ENCODE data around the gene GHR.

GHR gene

DNA sequence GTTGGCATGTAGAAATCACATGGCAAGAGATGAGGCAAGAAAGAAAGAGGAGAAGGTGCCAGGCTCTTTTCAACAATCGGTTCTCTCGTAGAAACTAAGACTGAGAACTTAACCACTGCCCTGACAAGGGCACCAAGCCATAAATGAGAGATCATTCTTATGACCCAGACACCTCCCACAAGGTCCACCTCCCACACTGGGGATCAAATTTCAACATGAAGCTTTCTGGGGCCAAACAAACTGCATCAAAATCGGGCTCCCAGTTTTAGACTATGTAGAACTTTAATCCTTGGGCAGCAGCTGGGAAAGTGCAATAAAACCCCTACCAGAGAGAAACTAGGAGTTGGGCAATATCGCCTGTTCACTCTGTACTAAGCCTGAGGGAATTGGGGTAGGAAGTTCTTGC lies 183.2 kb downstream of the GHR start:
- no peak for DNase-seq

DNA sequence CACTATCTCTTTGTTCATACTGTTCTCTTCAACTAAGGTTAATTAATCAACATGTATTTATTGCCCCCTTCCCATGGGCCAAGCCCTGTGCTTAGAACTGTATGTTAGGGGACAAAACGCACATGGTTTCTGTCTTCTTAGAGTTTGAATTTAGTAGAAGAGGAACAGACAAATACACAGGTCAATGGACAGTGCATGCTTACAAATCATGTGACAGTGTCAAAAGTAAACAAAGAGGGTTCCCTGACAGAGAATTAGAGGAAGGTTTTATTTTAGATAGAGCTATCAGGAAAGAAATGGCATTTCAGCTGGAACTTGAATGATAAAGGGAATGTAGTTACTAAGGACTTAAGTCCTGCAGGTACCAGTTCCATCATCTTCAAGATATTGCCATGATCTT lies 188.2 kb downstream of the GHR start:
- DNase-seq: no peak

DNA sequence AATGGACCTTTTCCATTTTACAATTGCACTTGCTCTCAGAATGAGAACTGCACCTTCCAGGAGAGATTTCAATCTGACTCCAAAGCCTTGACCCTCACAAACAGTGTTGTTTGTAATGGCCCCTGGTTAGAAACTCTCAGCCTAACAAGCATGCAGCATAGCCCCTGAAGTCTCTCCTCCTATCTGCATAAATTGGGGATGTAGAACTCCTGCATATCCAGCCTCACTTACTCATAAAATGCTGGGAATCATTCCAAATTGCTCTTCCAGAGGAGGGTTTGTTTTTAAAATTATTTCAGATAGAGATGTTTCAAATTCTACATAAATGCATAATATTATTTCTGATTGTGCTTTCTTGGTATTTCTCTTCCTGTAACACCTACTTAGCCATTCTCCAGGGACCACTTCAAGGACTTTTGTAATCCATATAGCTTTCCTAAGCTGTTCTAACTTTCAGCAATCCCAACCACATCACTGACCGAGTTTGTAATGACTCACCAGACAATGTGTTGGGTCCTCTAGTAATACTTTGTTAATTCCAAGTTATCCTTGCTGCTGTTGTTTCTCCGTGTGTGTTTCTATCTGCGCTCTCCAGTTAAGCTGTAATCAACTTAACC lies 189.6 kb downstream of the GHR start:
- no peak for DNase-seq

DNA sequence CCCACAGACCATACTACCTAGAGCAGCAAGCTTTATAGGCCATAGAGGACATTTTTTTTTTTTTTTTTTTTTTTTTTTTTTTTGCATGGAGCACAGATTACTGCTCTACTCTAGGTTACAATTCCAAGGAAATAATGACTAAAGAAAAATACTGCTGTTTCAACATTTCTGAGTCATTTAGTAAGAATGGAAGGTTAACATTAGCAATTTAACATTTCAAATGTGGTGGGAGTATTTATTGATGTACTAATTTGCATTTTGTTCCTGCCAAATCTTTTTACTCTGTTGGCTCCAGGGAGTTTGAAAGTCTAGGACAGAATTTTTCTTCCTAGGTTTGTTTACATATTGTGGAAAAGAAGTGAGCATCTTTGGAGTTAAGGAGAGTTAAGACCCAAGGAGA lies 191.3 kb downstream of the GHR start:
- no peak for DNase-seq

DNA sequence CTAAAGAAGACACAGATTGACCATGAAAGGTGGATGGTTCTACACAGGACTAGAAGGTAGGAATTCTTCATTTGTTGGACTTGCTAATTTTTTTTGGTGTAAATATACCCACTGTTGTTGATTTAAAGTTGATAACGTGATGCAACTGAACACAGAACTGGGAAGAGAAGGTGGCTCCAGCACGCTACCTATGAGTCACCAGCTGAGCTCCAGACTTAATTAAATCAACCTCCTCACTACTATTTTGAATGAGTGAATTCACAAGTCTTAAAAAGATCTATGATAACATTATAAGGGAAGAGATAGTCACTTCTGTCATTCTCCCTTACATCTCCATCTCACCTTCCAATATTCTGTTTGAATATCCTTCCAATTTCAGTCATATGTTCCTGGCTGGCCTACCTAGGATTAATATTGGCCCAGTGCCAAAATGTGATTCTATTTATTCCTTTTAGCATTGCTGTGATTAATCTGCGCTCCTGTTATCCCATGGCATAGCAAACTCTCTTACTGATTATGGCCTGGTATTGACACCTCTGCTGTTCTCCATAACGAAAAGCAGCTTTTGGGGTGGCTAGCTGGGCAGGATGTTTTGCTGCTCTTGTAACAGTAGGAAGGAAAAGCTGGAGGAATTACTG lies 197.5 kb downstream of the GHR start:
- DNase-seq: no peak

DNA sequence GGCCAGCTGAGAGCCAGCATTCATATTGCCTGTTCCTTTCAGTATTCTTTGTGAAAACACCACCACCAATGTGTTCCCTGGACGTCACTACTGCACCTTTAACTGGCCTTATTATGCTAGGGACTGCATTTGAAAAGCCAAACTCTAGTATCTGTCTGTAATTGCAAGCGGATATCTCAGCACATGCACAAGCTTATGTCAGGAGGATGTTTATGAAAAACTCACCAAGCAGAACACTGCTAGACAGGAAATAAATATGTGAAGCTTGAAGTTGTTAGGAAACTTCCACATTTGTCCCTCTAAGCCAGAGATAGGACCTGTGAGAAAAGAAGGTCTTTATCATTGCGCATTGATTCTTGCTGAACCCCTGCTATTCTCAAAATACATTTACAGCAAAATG lies 198.0 kb downstream of the GHR start:
- no peak for DNase-seq

DNA sequence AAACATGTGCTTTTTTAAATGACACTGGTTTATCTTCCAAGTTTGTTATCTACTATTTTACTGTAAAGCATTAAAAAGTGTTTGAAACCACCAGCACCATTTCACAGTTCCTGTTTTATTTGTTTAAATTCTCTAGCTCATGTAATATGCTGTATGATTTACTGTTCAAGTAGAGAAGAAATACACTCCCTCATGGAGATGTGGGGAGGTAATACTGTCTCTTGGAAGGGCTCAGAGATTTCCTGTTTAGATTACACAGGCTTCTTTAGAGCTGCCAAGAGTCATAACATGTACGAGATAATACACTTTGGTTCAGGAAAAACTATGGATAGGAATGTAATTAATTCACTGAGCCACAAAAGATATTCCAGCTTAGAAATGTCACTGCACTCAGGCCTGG lies 198.4 kb downstream of the GHR start:
- no peak for DNase-seq

DNA sequence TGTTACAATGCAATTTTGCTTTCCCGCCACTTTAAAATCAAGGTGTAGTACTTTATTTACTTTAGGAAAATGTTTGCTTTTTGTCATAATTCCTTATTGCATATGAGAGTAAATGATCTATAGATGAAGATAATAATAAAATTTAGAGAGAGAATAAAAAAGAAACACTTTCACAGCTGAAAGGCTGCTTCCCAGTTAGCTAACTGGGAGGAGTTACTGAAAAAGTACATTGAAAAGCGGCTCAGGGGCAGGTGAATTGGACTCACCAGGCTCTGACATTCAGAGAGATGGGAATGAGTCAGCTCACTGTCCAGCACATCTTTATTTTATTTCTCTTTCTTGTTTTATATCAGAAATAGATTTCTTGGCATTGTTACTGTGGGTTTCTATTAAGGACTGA lies 201.7 kb downstream of the GHR start:
- no peak for DNase-seq

DNA sequence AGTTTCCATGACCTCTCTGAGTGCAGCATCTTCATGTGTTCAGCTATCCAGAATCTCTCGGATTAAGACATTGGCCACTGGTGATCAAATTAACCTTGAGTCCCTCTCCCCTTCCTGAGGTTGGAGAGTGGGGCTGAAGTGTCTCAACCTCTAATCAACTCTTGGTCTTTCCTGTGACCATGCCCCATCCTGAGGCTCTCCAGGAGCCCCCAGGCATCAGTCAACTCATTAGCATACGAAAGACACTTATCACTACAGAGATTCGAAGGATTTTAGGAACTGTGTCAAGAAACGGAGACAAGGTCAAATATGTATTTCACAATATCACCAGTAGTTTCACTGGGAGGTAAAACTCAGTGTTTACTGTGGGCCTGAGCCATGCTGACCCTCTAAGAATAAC lies 203.2 kb downstream of the GHR start:
- DNase-seq: no peak

DNA sequence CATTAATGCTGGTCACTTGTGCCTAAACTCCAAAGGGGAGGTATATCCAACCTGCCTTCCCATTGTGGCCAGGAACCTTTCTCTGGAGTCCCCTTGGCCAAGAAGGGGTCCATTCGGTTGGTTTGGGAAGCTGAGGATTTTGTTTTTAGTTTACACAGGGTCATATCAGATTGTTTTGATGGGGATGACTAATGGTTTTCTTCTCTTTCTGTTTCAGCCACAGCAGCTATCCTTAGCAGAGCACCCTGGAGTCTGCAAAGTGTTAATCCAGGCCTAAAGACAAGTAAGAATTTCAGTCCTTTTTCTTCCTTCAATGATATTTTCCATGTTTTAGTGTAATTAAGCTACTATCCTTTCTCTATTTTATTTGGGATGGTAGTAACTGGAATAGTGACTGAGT lies 205.6 kb downstream of the GHR start:
- no peak for DNase-seq

DNA sequence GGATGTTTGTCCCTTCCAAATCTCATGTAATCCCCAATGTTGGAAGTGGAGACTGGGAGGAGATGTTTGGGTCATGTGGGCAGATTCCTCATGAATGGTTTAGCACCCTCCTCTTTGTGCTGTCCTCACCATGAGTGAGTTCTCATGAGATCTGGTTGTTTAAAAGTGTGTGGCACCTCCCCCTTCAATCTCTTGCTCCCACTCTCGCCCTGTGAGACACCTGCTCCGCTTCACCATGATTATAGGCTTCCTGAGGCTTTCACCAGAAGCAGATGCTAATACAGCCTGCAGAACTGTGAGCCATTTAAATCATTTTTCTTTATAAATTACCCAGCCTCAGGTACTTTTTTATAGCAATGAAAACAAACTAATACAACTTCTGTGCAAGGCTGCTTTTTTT lies 206.0 kb downstream of the GHR start:
- peak in 2 of 3 experiments; percentile 9 for DNase-seq

DNA sequence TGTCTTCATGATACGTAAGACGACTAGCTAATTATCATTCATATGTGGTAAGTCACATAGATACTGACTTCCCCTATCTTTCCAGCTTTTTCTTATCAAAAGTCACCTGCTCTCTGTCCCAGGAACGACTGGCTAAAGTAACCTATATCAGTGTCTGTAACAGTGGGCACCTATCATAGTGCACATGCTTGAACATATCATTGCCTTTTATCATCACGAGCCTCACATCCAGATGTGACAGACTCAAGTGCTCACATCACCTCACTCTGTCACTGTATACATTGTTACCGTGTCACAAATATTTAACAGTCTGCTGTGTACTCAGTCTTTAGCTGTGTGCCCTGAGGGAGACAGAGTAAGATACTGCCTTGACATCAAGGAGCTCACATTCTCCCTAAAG lies 208.0 kb downstream of the GHR start:
- DNase-seq: no peak

DNA sequence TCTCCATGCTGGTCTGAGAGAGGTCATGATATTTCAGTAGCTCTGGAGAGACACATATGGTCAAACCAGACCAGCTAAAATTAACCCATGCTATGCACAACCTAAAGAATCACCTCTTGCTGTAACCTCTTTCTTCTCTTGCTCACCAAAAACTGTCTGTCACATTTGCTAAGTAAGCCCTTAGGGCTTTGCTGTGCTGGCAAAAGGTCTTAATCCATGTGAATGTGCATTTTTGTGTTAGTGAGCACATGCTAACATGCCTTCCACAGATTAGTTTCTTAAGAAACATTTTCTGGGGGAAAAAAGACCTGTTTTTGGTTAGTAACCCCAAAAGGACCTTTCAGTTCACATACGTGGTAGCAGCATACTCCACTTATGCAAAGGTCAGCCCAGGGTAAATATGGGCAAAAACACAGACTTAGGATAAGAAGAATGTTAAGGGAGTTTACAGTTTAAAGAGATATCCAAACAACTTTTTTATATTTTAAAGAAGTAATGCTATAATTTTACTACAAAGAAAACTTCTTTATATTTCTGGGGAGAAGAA lies 209.2 kb downstream of the GHR start:
- no peak for DNase-seq

DNA sequence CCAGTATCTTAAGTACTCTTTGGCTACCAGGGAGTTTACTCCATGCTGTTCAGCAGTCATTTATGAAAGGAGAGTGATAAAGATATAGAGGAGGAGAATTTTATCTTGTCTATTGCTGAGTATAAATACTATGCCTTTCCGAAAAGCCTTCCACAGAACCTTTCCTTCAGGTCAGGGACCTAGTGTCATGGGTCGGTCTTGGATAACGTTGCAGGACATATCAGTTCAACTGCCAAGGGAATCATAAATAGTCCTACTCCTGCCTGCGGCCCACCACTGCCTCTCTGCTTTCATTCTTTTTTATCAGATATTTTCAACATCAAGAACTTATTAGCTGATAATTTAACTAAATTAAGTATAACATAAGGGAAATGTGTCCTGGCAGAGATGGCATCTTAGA lies 211.3 kb downstream of the GHR start:
- no peak for DNase-seq

DNA sequence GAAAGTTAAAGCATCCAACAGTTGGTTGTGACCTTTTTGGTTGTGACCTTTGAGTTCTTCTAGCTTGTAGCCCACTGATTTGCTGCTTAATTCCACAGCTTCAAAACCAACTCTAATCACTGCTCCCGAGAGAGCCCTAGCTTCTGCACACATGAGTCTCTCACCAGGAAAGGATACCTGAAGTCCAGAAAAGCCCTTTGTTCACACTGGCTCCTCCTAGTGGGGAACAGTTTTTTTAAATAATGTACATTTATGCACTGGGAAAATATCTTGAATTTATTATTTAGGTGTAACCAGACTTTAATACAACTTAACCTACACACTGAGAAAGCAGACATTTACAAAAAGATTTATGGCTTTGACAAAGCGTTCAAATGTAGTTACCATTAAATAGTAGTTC lies 213.2 kb downstream of the GHR start:
- DNase-seq: peak in 1 of 3 experiments; percentile 9

DNA sequence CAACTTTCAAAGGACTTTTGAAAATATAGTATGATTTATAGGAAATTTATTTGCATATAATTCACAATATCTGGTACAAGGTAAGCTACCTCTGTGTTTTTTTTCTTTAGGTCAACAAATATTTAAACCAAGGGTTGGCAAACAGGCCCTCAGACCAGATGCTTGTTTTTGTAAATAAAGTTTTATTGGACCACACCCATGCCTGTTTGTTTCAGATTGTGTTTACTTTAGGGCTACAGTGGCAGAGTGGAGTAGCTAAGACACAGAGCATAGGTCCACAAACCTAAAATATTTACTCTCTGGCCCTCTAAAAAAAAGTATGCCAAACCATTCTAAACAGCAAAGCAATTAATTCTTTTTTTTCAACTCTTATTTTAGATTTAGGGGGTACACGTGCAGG lies 213.7 kb downstream of the GHR start:
- DNase-seq: no peak

DNA sequence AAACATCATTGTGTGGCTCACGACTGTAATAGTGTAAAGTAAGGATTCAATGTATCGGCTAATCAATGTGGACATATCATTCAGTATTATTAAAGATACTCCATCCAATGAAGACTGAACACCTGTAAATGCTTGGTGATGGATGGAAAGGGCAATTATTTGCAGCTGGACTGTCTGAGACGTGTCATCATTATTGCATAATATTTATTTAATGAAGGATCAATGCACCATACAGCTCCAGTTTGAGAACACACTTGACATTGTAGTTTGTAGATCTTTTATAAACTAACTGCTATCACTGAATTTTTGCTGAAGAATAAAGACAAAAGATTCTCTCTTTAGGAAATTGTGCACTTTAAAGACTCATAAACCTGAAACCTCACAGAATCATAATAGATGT lies 215.7 kb downstream of the GHR start:
- DNase-seq: no peak

DNA sequence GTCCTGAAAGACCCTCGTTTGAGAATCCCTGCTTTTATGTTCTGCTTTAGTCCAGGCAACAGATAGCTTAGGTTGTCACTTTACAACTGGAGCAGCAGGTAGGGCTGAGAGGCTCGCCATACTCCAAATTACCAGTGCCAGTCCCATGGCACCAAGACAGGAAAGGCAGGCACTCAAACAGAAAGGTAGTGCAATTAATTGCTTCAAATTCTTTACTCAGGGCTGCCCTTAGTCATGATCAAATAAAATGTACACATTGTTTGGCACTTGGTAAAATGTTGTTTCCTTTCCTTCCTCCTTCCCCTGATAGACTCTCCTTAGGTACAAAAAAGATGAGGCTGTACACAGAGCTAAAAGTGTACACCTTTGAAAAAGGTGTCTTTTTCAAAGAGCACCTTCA lies 217.6 kb downstream of the GHR start:
- no peak for DNase-seq

DNA sequence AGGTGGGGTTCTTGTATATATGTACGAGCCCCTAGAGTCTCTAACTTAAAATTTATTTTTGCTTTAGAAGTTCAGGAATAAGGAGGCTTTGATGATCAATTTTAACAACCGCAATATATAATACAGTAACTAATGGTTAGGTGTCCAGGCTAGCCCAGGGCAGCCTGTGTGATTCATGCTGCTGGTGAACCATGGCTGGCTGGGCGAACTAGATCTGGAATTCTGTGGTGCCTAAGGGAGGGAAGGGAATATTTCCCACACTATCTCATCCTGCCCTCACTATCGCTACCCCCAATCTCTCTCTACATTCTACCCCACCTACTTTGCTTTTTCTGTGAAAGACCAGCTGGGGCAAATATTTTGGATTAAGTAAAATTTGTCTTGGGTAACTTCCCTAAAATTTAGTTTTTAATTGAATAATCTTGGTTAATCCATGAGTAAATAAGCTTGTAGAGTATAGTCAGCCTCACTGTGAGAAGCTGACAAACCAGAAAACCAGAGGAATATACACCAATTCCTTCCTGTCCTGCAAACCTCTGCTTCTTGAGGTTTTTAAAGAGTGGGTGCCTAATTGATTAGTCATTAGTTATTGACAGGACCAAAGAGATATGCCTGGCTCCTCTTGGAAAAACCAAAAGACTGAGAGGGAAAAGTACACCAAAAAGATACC lies 218.2 kb downstream of the GHR start:
- DNase-seq: no peak

DNA sequence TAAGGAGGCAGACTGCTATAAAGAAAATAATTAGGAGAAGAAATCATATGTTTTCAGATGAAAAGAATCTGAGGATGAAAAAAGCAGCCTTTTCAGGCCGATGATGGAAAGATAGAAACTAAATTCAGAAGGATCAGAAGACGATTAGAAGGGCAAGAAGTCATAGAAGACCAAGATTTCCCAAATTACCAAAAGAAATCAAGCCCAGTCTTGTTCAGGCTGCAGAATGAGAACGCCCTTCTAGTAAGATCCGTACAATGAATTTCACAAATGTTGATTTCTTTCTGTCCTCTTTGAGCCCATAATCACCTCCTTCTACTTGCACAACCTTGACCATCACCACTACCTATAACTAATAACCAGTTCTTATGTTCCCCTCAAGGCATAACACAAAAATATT lies 218.8 kb downstream of the GHR start:
- DNase-seq: no peak

DNA sequence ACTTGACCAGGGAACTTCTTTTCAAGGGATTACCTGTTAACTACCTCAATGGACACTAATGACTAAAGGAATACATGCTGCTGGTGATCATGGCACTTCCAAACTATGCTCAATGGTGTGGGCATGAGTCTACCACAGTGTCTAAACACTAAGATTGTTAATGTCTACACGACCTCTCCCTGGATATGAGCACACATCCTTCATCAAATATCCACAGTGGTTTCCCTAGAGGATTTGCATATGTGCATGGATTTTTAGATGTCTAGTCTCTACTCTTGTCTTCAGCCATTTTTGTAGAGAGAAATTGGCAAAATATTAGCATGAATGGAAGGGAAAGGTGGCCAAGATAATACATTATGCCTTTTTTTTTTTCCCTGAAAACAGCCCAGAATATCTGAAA lies 220.1 kb downstream of the GHR start:
- no peak for DNase-seq

DNA sequence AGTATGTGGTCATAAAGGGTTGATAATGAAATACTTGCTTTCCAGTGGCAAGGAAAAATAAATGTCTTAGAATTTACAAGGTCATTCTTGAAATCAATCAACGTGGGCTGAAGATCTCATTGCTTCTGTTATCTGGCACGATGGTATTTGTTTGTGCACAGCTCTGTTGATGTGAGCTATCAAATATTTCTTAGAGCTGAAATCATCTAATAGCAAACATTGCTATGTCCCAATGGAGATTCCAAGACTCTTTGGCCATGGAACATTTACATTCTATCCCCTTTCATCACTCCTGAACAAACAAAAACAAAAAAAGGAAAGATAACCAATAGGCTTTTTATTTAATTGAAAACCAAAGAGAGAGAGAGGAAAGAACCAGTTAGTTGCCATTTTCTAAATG lies 221.9 kb downstream of the GHR start:
- DNase-seq: no peak

DNA sequence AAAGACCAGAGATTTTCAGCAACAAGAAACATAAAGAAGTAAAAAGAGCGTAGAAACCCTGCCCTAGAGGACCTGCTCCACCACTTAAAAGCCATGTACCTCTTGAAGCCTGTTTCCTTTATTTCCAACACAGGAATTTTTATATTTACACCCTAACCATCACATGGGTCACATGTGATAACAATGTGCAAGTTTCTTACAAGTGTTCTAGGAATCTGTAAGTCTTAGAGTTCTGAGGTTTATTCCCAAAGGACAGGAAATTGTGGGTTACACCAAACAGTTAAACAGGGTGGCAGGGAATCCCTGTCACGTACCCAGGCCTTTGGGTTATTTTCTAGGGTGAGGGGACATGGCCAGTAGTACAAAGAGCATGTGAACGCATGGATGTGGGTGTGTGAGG lies 224.8 kb downstream of the GHR start:
- no peak for DNase-seq

DNA sequence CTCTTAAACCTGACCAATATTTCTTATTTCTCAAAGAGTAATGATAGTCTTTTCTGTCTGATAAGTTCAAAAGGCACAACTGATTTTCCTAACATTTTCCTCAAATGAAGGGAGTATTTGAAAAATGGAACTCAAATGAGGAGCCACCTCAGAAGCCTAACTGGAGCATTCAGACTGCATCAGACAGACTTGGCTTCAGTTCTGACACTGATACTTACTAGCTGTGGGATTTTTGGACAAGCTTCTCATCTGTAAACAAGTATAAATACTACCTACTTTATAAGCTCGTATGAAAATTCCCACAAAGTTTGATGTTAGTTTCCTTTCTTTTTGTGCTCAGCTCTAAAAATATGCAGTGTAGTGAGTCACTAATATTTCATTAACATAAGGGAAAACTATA lies 225.7 kb downstream of the GHR start:
- DNase-seq: no peak

DNA sequence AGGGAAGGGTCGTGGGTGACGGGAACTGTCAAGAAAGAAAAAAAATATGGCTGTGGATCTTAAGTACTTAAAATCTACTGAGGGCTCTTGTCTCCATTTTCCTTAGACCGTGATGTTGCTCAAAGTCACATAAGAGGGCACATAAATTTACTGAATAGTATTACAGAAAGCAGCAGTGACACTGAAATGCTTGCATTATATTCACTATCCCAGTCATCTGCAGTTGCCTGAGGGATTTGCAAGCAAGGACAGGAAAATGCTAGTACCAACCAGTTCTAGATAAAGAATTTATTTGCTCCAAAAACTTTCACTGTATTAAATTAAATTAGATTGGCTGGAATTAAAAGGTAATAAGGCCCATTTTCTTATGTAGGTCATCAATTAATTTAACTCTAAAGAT lies 226.8 kb downstream of the GHR start:
- DNase-seq: no peak

Data from NCI-H1417 (cell line).